ENCODE results near the gene REP15. TPM values are rescaled to one million over a fixed set of nuclear protein-coding genes. Genes with fewer than 3 reads are reported as not detected.

The REP15 gene, protein sequence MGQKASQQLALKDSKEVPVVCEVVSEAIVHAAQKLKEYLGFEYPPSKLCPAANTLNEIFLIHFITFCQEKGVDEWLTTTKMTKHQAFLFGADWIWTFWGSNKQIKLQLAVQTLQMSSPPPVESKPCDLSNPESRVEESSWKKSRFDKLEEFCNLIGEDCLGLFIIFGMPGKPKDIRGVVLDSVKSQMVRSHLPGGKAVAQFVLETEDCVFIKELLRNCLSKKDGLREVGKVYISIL
- 0.84 and 1.3 TPM in 2 replicates for polyA plus RNA-seq (2012; rRNA removed)
- 0.88 and 1.1 TPM in 2 replicates for polyA plus RNA-seq (2012; cell fraction: cytosol; rRNA removed)
- 1.7 and 2.2 TPM in 2 replicates for polyA plus RNA-seq (2012; cell fraction: nucleus; rRNA removed)

DNA sequence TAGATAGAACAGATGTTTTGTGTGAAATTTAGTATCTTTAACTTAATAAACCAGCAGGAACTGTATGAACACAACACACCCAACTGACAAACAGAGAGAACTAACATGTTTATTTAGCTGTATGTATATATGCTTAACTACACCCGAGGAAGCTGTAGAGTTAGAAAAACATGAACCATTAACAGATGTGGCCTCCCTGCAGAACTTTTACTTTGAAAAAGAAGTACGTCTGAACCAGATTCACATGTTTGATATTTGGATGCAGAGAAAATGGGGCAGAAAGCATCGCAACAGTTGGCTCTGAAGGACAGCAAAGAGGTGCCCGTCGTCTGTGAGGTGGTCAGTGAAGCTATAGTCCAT is at the start of gene REP15:
REP15 (plus strand) TSS at position 155 of the 360 bp plus-strand sequence; CDS start at position 271, 116 bp downstream.
- Histone ChIP-seq H3K79me2 (ENCODE audit: insufficient read depth) (no peaks in the 10 kb centered on the region), H3K4me3 (ENCODE audit: low read depth in 2 of 2, low read length in 1 of 2) (no peak within 1 kb of the TSS), H4K20me1 (ENCODE audit: insufficient read depth) (no peaks in the 10 kb centered on the region), H3K27ac (ENCODE audit: low read depth in 2 of 2, low read length in 1 of 2) (peak within 1 kb of the TSS in 1 of 2 experiments; percentile 45; a peak in 2 of 4 replicates), H3K9ac (no peak within 1 kb of the TSS), H3K4me2 (no peak within 1 kb of the TSS), H3K27me3 (ENCODE audit: insufficient read depth) (no peaks in the 10 kb centered on the region), H3K36me3 (replicated peaks in 1 of 2; ENCODE audit: control insufficient read depth in 1 of 2, insufficient read depth in 2 of 2, low read length in 1 of 2) (peaks cover 41 to 71% of the 10 kb centered on the region in 2 experiments), H3F3A (replicated peaks; ENCODE audit: insufficient read depth) (peaks cover 39% of the 10 kb centered on the region), H3K9me3 (no peaks in the 10 kb centered on the region), H2AFZ (ENCODE audit: low read depth) (no peak within 1 kb of the TSS), H3K4me1 (ENCODE audit: control insufficient read depth in 1 of 2, insufficient read depth in 2 of 2, low read depth in 1 of 2, low read length in 1 of 2) (peaks cover 0 to 10% of the 10 kb centered on the region in 2 experiments; a peak in 1 of 4 replicates), H3K9me2 (0 out of 2 replicates have a peak, but pooled peaks cover 2% of the 10 kb centered on the region)
- no peak for DNase-seq
- no peak for TF ChIP-seq FOXJ3 (CRISPR knock-in tag; IDR thresholded peaks at IDR 0.05)
- TF ChIP-seq, protein P1, sequence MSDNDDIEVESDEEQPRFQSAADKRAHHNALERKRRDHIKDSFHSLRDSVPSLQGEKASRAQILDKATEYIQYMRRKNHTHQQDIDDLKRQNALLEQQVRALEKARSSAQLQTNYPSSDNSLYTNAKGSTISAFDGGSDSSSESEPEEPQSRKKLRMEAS (IDR thresholded peaks at IDR 0.05; ENCODE audit: low read depth) = no peak
- TF ChIP-seq, protein P2, sequence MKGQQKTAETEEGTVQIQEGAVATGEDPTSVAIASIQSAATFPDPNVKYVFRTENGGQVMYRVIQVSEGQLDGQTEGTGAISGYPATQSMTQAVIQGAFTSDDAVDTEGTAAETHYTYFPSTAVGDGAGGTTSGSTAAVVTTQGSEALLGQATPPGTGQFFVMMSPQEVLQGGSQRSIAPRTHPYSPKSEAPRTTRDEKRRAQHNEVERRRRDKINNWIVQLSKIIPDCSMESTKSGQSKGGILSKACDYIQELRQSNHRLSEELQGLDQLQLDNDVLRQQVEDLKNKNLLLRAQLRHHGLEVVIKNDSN (IDR thresholded peaks at IDR 0.05; ENCODE audit: borderline replicate concordance, low read depth) = no peak
- TF ChIP-seq, protein P3, sequence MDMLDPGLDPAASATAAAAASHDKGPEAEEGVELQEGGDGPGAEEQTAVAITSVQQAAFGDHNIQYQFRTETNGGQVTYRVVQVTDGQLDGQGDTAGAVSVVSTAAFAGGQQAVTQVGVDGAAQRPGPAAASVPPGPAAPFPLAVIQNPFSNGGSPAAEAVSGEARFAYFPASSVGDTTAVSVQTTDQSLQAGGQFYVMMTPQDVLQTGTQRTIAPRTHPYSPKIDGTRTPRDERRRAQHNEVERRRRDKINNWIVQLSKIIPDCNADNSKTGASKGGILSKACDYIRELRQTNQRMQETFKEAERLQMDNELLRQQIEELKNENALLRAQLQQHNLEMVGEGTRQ (IDR thresholded peaks at IDR 0.05; ENCODE audit: borderline replicate concordance, low read depth, low read length) = no peak
- TF ChIP-seq, protein P4, sequence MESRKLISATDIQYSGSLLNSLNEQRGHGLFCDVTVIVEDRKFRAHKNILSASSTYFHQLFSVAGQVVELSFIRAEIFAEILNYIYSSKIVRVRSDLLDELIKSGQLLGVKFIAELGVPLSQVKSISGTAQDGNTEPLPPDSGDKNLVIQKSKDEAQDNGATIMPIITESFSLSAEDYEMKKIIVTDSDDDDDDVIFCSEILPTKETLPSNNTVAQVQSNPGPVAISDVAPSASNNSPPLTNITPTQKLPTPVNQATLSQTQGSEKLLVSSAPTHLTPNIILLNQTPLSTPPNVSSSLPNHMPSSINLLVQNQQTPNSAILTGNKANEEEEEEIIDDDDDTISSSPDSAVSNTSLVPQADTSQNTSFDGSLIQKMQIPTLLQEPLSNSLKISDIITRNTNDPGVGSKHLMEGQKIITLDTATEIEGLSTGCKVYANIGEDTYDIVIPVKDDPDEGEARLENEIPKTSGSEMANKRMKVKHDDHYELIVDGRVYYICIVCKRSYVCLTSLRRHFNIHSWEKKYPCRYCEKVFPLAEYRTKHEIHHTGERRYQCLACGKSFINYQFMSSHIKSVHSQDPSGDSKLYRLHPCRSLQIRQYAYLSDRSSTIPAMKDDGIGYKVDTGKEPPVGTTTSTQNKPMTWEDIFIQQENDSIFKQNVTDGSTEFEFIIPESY (IDR thresholded peaks at IDR 0.05; ENCODE audit: borderline replicate concordance, low read depth) = no peak
- TF ChIP-seq TEAD4 (IDR thresholded peaks at IDR 0.05; ENCODE audit: borderline replicate concordance, insufficient read depth) = no peak
- TF ChIP-seq POLR2AphosphoS5 (IDR thresholded peaks at IDR 0.05; ENCODE audit: low read depth, low read length) = no peak
- TF ChIP-seq MEF2A (IDR thresholded peaks at IDR 0.05; ENCODE audit: borderline replicate concordance, low read depth) = no peak
- TF ChIP-seq, protein P5, sequence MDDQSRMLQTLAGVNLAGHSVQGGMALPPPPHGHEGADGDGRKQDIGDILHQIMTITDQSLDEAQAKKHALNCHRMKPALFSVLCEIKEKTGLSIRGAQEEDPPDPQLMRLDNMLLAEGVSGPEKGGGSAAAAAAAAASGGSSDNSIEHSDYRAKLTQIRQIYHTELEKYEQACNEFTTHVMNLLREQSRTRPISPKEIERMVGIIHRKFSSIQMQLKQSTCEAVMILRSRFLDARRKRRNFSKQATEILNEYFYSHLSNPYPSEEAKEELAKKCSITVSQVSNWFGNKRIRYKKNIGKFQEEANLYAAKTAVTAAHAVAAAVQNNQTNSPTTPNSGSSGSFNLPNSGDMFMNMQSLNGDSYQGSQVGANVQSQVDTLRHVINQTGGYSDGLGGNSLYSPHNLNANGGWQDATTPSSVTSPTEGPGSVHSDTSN (IDR thresholded peaks at IDR 0.05) = no peak
- TF ChIP-seq FOXM1 (IDR thresholded peaks at IDR 0.05; ENCODE audit: low read depth) = no peak
- TF ChIP-seq RFX5 (IDR thresholded peaks at IDR 0.05; ENCODE audit: low read length) = no peak
- no peak for TF ChIP-seq SIN3A (IDR thresholded peaks at IDR 0.05; ENCODE audit: borderline replicate concordance, low read depth, low read length)
- no peak for TF ChIP-seq NFIC (IDR thresholded peaks at IDR 0.05; ENCODE audit: borderline replicate concordance)
- TF ChIP-seq GABPA (IDR thresholded peaks at IDR 0.05; ENCODE audit: low read depth) = no peak
- TF ChIP-seq TCF12 (IDR thresholded peaks at IDR 0.05) = no peak
- no peak for TF ChIP-seq JUND (IDR thresholded peaks at IDR 0.05)
- TF ChIP-seq YY1 (IDR thresholded peaks at IDR 0.05; ENCODE audit: low read depth) = no peak
- no peak for TF ChIP-seq TAF1 (IDR thresholded peaks at IDR 0.05; ENCODE audit: borderline replicate concordance, low read depth, low read length)
- TF ChIP-seq, protein P6, sequence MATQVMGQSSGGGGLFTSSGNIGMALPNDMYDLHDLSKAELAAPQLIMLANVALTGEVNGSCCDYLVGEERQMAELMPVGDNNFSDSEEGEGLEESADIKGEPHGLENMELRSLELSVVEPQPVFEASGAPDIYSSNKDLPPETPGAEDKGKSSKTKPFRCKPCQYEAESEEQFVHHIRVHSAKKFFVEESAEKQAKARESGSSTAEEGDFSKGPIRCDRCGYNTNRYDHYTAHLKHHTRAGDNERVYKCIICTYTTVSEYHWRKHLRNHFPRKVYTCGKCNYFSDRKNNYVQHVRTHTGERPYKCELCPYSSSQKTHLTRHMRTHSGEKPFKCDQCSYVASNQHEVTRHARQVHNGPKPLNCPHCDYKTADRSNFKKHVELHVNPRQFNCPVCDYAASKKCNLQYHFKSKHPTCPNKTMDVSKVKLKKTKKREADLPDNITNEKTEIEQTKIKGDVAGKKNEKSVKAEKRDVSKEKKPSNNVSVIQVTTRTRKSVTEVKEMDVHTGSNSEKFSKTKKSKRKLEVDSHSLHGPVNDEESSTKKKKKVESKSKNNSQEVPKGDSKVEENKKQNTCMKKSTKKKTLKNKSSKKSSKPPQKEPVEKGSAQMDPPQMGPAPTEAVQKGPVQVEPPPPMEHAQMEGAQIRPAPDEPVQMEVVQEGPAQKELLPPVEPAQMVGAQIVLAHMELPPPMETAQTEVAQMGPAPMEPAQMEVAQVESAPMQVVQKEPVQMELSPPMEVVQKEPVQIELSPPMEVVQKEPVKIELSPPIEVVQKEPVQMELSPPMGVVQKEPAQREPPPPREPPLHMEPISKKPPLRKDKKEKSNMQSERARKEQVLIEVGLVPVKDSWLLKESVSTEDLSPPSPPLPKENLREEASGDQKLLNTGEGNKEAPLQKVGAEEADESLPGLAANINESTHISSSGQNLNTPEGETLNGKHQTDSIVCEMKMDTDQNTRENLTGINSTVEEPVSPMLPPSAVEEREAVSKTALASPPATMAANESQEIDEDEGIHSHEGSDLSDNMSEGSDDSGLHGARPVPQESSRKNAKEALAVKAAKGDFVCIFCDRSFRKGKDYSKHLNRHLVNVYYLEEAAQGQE (IDR thresholded peaks at IDR 0.05; ENCODE audit: low read depth, low read length) = no peak
- 79% methylated on average over 5 of the region's 5 CpGs for WGBS (ENCODE audit: low lambda C conversion rate)
- ChIA-PET POLR2A (no interaction called here), CTCF (interaction anchor here (1.4 kb wide), 1 partner anchor 126 kb away, joined by 3 read pairs; no protein-coding TSS in a partner anchor)

All from SK-N-SH (cell line).